Tibial nerve (tissue), 3 donors: ENCODE data around the gene AGPS.
"Not testable (repeated sequence)": the region's sequence is repeated elsewhere in the genome, so short reads cannot be mapped to it uniquely, and the experiment has no call there.

Experiments used
- POLR2A ChIP-seq, 2 donors: fragments of 450-650 bp; IDR thresholded peaks; one replicate each; pipeline ENCODE4 v1.6.1; 2017; ENCODE audit warnings: antibody characterized with exemption in 2 of 2, mild to moderate bottlenecking in 2 of 2, moderate library complexity in 2 of 2
- TF ChIP-seq, protein P1 (sequence below), 5 experiments: fragments of 200-600 bp in 3 of 5; fragments of 450-650 bp in 2 of 5; sonication (generic) in 3 of 5; IDR thresholded peaks; one replicate each; pipeline ENCODE4 v1.5.1; 2016 to 2019; ENCODE audit warnings: antibody characterized with exemption in 5 of 5, mild to moderate bottlenecking in 3 of 5, moderate library complexity in 2 of 5

DNA sequence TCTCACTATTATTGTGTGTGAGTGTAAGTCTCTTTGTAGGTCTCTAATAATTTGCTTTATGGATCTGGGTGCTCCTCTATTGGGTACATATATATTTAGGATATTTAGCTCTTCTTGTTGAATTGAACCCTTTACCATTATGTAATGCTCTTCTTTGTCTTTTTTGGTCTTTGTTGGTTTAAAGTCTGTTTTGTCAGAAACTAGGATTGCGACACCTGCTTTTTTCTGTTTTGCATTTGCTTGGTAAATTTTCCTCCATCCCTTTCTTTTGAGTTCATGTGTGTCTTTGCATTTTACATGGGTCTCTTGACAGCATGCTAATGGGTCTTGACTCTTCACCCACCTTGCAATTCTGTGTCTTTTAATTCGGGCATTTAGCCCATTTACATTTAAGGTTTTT lies 35.4 kb downstream of the AGPS start:
- TF ChIP-seq, protein P1, sequence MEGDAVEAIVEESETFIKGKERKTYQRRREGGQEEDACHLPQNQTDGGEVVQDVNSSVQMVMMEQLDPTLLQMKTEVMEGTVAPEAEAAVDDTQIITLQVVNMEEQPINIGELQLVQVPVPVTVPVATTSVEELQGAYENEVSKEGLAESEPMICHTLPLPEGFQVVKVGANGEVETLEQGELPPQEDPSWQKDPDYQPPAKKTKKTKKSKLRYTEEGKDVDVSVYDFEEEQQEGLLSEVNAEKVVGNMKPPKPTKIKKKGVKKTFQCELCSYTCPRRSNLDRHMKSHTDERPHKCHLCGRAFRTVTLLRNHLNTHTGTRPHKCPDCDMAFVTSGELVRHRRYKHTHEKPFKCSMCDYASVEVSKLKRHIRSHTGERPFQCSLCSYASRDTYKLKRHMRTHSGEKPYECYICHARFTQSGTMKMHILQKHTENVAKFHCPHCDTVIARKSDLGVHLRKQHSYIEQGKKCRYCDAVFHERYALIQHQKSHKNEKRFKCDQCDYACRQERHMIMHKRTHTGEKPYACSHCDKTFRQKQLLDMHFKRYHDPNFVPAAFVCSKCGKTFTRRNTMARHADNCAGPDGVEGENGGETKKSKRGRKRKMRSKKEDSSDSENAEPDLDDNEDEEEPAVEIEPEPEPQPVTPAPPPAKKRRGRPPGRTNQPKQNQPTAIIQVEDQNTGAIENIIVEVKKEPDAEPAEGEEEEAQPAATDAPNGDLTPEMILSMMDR (IDR thresholded peaks at IDR 0.05) = not testable (repeated sequence)
- TF ChIP-seq POLR2A (IDR thresholded peaks at IDR 0.05) = not testable (repeated sequence)
